T follicular helper cell (primary cell): ENCODE data around the gene SPARCL1.
"Not testable (repeated sequence)": the region's sequence is repeated elsewhere in the genome, so short reads cannot be mapped to it uniquely, and the experiment has no call there.

Source experiments
- DNase-seq: peaks from one replicate; pipeline ENCODE4 v3.0.0-alpha.2; 2020; ENCODE audit warnings: low read depth

Gene SPARCL1

GRCh38 chr4:87502580-87503238, 26.5 kb downstream of the SPARCL1 start:
- no peak for DNase-seq

GRCh38 chr4:87500092-87500462, 29.1 kb downstream of the SPARCL1 start:
- DNase-seq = no peak

DNA sequence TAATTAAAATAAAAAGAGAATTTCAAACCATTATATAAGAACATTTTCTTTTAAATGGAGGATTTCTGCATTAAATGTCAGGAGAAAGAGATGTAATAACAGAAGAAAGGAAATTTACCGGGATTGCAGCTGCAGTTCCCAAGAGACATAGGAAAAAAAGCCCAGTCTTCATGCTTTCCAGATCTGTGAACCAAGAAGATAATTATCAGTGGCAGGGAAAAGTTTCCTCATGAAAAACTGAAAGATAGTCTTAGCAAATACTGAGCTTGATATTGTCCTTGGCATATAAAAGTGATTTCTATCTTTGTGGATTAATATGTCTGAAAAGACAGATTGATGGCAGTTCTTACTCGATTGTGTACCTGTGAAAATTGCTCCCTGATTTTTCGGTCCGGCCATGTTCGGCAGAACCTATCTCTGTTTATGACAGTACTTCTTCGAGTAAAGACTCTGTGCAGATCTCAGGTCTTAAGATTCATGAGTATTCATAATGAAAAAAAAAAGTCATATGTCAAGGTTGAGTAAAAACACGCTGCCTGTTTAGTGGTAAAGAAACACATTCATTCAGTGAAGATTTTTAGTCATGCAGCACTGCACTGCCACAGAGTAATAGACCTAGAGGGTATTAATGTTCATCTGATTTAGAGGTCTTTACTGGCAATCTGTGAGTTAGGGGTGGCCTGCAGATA, 29.6 kb downstream of the SPARCL1 start:
- DNase-seq = no peak

DNA sequence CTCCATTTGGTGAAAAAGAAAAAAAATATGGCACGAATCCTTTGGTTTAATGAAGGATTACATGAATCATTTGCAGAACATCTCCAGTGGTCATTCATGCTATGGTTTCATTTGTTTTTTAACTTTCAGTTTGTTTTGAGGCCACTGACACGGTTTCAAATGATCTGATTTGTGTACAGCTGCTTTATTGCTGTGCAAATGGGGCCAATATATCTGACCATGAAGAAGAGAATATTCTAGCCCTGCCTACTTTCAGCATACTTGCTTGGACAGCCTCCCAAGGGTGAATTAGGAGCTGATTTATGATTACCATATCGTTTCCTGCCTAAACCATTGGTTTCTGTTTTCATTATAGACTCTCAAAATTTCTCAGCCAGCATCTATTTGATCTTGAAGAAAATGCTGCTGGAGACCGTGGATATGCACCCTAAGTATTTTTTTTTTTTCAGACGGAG, 30.7 kb downstream of the SPARCL1 start:
- no peak for DNase-seq

- DNase-seq = no peak
Observed at GRCh38 chr4:87497578-87497977, 31.6 kb downstream of the SPARCL1 start.

GRCh38 chr4:87497159-87497558, 32.0 kb downstream of the SPARCL1 start:
- no peak for DNase-seq

GRCh38 chr4:87493115-87493514, 36.1 kb downstream of the SPARCL1 start:
- no peak for DNase-seq

- DNase-seq = not testable (repeated sequence)
Observed at GRCh38 chr4:87491851-87492250, 37.3 kb downstream of the SPARCL1 start.

- DNase-seq = no peak
Observed at GRCh38 chr4:87491436-87491835, 37.7 kb downstream of the SPARCL1 start.

DNA sequence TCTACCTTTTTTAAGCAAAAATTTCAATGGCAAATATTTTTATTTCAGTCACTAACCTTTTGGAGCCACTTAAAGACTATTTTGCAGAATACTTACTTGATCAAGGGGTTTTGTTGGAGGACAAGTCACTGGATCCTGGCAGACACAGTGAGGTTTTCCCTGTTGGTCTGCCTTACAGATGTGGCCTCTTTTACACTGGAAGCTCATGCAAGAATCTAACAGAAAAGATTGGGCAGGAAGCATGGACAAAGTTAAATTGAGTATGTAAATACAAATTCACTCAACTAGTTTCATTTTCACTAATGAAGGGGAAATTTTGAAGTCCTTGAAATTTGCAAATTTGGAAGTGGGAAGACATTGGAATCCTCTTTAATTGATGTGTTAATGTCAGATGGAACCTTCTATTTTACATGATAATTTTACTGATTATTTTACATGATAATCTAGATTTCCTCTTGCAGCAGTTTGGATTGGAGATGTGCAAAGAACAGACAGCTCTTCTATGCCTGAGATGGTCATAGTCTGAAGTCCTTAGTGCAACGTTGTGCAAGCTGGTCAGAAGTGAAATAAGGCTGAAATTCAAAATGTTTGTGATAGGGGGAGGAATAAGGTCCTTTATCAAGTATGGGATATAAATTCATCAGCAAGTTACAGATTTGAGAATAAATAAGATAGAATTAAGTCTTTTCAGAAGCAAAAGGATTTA, 38.4 kb downstream of the SPARCL1 start:
- no peak for DNase-seq

DNA sequence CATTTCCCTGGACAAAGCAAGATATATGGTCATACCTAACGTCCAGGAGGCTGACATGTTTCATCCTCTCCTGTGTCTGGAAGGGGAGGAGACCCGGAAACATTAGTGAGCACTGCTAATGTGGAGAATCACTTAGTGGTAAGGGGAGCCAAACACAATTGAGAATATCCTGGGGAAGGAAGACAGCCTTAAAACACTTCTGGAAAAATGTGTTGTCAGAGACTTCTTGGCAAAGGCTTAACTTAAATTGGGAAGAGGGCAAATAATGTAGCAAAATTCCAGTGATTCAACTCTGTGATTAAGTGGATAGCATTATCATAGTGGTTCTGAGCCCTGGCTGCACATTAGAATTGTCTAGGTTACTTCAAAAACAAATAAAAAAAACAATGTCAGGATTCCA, 39.5 kb downstream of the SPARCL1 start:
- no peak for DNase-seq

- not testable (repeated sequence) for DNase-seq
Observed at GRCh38 chr4:87488666-87489065, 40.5 kb downstream of the SPARCL1 start.

DNA sequence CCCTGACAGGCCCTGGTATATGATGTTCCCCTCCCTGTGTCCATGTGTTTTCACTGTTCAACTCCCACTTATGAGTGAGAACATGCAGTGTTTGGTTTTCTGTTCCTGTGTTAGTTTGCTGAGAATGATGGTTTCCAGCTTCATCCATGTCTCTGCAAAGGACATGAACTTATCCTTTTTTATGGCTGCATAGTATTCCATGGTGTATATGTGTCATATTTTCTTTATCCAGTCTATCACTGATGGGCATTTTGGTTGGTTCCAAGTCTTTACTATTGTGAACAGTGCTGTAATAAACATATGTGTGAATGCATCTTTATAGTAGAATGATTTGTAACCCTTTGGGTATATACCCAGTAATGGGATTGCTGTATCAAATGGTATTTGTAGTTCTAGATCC, 45.9 kb downstream of the SPARCL1 start:
- DNase-seq = not testable (repeated sequence)

DNA sequence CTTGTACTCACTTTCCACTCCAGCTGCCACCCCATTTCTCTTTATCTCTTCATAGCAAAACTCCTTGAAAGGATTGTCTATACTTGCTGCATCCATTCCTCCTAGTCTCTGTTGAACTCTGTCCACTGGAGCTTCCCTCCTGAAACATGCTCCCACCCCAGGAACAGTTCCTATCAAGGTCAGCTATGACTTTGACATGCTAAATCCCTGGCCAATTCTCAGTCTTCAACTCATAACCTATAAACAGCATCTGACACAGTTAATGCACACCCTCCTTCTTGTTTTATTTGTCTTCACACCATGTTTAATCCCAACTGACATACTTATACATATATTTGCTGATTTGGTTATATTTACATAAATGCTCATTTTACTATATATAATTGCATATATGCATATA, 47.8 kb downstream of the SPARCL1 start:
- DNase-seq = no peak

GRCh38 chr4:87478732-87479250, 50.4 kb downstream of the SPARCL1 start:
- DNase-seq = no peak

DNA sequence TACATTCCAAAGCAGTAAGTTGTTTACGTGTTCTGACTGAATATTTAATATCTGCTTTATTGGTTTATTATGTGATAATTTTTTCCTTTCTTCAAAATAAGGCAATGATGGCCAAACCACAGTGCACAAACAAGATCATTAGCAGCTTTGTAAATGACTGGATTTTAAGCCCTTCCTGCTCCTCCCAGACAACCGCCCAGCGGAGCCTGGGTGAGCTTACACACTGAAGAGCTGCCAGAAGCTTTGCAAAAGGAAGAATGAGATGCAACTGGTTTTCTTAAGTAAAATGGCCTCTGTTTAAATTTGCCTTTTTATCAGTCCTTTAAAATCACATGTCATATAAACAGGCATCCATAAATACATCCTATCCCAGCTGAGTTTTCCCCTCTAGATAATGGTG, 52.2 kb downstream of the SPARCL1 start:
- no peak for DNase-seq

DNA sequence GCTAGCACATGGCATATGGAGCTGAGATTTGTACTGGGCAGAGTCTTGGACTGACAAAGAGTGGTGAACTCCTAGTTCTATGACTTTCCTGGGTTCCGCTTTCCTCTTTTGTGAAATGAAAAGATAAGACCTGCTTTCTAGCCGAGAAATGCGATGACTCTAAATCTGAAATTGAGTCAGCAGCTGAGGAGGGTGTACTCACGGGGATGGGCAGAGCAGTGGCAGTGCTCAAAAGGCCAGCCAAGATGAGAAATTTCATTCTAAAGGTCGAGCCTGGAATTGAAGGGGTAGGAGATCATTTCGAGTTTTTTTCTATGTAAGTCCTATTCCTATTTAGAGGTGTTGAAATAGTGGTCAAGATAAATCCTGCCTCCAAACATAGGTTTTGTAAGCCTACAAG, 59.8 kb downstream of the SPARCL1 start:
- no peak for DNase-seq

DNA sequence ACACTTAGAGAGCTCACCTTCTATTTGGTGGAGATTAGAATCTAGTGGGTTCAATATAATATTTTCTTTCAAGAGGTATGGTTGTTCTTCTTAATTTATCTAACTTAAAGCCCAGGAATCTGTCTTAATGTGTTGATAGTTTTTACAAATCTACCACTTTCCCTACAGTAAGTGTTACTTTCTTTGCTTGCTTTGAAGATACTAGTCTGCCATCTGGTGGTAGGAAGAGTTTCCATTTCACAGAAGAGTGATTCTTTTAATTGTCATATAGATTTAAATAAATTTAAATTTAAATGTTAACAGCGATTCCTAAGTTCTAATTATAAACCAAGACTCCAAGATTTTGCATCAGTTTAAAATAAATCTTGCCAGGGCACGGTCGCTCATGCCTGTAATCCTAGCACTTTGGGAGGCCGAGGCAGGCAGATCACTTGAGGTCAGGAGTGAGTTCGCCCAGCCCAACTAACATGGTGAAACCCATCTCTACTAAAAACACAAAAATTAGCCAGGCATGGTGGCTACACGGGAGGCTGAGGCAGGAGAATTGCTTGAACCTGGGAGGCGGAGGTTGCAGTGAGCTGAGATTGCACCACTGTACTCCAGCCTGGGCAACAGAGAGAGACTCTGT, 63.3 kb downstream of the SPARCL1 start:
- no peak for DNase-seq

DNA sequence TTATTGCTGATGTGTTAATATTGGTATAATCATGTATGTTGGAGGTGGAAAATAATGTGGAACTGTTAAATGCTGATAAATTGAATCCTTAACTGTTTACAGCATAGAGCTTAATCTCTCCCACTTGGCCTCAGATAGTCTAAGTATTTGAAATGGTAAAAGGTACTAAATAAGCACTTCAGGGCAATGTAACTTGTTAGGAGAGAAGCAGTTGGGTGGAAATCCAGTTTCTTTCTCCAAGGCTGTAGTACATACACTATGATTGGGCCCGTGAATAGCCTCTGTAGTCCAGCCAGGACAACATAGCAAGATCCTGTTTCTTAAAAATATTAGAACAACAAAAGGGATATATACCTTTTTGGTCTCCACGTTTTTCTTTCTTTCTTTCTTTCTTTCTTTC, 67.1 kb downstream of the SPARCL1 start:
- no peak for DNase-seq

- no peak for DNase-seq
Observed at GRCh38 chr4:87461281-87461700, 67.9 kb downstream of the SPARCL1 start.

GRCh38 chr4:87458913-87459312, 70.3 kb downstream of the SPARCL1 start:
- DNase-seq = no peak

DNA sequence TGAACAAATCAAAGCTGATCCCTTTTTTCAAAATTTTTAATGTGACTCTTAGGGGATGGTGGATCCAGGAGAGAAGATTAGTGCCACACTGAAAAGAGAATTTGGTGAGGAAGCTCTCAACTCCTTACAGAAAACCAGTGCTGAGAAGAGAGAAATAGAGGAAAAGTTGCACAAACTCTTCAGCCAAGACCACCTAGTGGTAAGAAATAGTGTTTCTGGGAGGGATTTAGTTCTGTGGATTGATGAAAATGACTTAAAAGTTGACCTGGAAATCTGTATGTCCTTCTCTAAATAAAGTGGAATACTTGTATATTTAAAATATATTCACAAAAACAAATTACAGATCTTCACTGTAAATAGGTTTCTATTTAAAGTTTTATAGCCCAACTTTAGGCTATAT, 77.6 kb downstream of the SPARCL1 start:
- no peak for DNase-seq
